Tibial nerve (tissue), 4 donors: ENCODE measurements around the gene B4GALT2. TPM values are rescaled to one million over a fixed set of nuclear protein-coding genes. Genes with fewer than 3 reads are reported as not detected.
A peak's percentile ranks its signal among the peaks of the same experiment; 100 is the strongest.

ENCODE experiments used
- DNase-seq, 2 donors: peaks; one replicate each; pipeline ENCODE4 v3.0.0-alpha.2; 2019; ENCODE audit warnings: low spot score in 2 of 2
- H3K27ac ChIP-seq, 4 donors: fragments of 200-600 bp; sonication (generic) in 3 of 4; one replicate each; pipeline ENCODE4 v1.5.1; 2017 to 2019; ENCODE audit warnings: mild to moderate bottlenecking in 1 of 4
- H3K27me3 ChIP-seq, 2 donors: fragments of 200-600 bp; sonication (generic) in 1 of 2; one replicate each; pipeline versions ENCODE4 v1.5.1 to v1.6.0; 2017 to 2019
- H3K36me3 ChIP-seq, 3 donors: fragments of 200-600 bp; sonication (generic); one replicate each; pipeline ENCODE4 v1.5.1; 2018 to 2019
- H3K4me1 ChIP-seq, 4 donors: fragments of 200-600 bp; sonication (generic) in 3 of 4; one replicate each; pipeline ENCODE4 v1.5.1; 2017 to 2019
- H3K4me3 ChIP-seq, 4 donors: fragments of 200-600 bp; sonication (generic) in 3 of 4; one replicate each; pipeline ENCODE4 v1.5.1; 2017 to 2019; ENCODE audit warnings: mild to moderate bottlenecking in 1 of 4, moderate library complexity in 1 of 4
- H3K9me3 ChIP-seq, 4 donors: fragments of 200-600 bp; sonication (generic) in 3 of 4; one replicate each; pipeline ENCODE4 v1.5.1; 2017 to 2019
- EP300 ChIP-seq, 2 donors: sonication (generic); formaldehyde crosslinking; IDR thresholded peaks; one replicate each; pipeline ENCODE4 v1.6.1; 2017; ENCODE audit warnings: antibody characterized with exemption in 2 of 2, mild to moderate bottlenecking in 1 of 2
- POLR2A ChIP-seq, 2 donors: fragments of 450-650 bp; IDR thresholded peaks; one replicate each; pipeline ENCODE4 v1.6.1; 2017; ENCODE audit warnings: antibody characterized with exemption in 2 of 2, mild to moderate bottlenecking in 2 of 2, moderate library complexity in 2 of 2
- WGBS, 2 donors: methylation state at CpG; one replicate each; pipeline ENCODE4 v1.1.5; 2018; 5-methylcytosine and 5-hydroxymethylcytosine counted together
- total RNA-seq, 4 donors: library from RNA; depleted of rRNA; stranded (reverse); fragments of >200 nt; gene quantifications; one replicate each; pipeline ENCODE4 v1.1.0, GENCODE V29; 2016
- TF ChIP-seq, protein P1 (sequence below), 5 experiments: fragments of 200-600 bp in 3 of 5; fragments of 450-650 bp in 2 of 5; sonication (generic) in 3 of 5; IDR thresholded peaks; one replicate each; pipeline ENCODE4 v1.5.1; 2016 to 2019; ENCODE audit warnings: antibody characterized with exemption in 5 of 5, mild to moderate bottlenecking in 3 of 5, moderate library complexity in 2 of 5

The B4GALT2 gene
- total RNA-seq, 4 donors from 2014 or later = 15.5 to 49.8 (median 21.1) TPM

- TF ChIP-seq EP300 (IDR thresholded peaks at IDR 0.05) (no peak), POLR2A (IDR thresholded peaks at IDR 0.05) (no peak)
- TF ChIP-seq, protein P1, sequence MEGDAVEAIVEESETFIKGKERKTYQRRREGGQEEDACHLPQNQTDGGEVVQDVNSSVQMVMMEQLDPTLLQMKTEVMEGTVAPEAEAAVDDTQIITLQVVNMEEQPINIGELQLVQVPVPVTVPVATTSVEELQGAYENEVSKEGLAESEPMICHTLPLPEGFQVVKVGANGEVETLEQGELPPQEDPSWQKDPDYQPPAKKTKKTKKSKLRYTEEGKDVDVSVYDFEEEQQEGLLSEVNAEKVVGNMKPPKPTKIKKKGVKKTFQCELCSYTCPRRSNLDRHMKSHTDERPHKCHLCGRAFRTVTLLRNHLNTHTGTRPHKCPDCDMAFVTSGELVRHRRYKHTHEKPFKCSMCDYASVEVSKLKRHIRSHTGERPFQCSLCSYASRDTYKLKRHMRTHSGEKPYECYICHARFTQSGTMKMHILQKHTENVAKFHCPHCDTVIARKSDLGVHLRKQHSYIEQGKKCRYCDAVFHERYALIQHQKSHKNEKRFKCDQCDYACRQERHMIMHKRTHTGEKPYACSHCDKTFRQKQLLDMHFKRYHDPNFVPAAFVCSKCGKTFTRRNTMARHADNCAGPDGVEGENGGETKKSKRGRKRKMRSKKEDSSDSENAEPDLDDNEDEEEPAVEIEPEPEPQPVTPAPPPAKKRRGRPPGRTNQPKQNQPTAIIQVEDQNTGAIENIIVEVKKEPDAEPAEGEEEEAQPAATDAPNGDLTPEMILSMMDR (IDR thresholded peaks at IDR 0.05) = no peak
- peak overlapping the region in 1 of 4 donors; percentile 27 for H3K27ac ChIP-seq
- WGBS, 2 donors = 49 to 54% methylated on average over 6 of the region's 6 CpGs
- no peak overlapping the region for H3K4me3 ChIP-seq
- no peaks in the 10 kb centered on the region for H3K27me3 ChIP-seq
- peaks cover 0 to 15% (median 0%) of the 10 kb centered on the region in 3 donors for H3K36me3 ChIP-seq
- DNase-seq = no peak
- no peaks in the 10 kb centered on the region for H3K9me3 ChIP-seq
- H3K4me1 ChIP-seq = peaks cover 0 to 29% (median 9%) of the 10 kb centered on the region in 4 donors
Measured at GRCh38 chr1:43996733-43997115, 17.7 kb downstream of the B4GALT2 start.

DNA sequence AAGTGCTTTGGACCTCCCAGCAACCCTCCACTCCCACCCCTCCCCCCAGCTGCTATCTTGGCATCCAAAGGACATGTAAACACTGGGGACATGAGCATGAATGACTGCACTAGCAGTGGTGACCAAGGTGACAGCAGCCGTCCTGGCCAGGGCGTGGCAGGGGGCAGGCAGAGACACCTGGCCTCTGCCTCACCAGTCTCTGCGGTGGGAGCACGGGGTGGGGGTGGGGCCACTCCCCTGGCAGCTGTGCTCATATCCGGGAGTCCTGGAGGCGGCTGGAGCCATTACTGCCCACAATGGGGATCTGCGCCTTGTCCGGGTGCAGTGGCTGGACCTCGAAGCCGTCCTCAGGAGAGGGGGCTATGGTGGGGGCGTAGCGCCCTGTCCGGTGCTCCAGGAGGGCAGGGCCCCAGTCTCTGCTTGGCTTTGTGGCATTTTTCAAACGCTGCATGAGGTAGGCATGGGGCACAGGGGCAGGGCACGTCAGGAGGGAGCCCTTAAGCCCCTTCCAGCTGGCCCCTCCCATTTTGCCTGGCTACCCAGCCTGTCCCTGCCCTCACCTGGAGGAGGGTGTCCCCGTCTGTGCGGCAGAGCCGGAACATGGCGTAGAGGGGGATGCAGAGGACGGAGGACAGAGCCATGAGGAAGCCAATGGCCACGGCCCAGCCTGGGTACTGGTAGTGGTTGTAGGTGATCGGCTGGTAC is 18.4 kb downstream of the B4GALT2 start:
- 82 to 85% methylated on average over 13 to 19 of the region's 22 CpGs for WGBS, 2 donors
- Histone ChIP-seq H3K27ac (no peak overlapping the region), H3K4me1 (peaks cover 0 to 22% (median 6%) of the 10 kb centered on the region in 4 donors), H3K4me3 (no peak overlapping the region), H3K36me3 (peaks cover 0 to 22% (median 0%) of the 10 kb centered on the region in 3 donors), H3K27me3 (no peaks in the 10 kb centered on the region), H3K9me3 (no peaks in the 10 kb centered on the region)
- TF ChIP-seq, protein P1 (IDR thresholded peaks at IDR 0.05) = no peak
- TF ChIP-seq POLR2A (IDR thresholded peaks at IDR 0.05) (no peak), EP300 (IDR thresholded peaks at IDR 0.05) (no peak)
- no peak for DNase-seq

GRCh38 chr1:43998000-43998378 is 19.0 kb downstream of the B4GALT2 start:
- Histone ChIP-seq H3K27me3 (no peaks in the 10 kb centered on the region), H3K9me3 (no peaks in the 10 kb centered on the region), H3K27ac (no peak overlapping the region), H3K4me3 (no peak overlapping the region), H3K36me3 (peaks cover 0 to 23% (median 0%) of the 10 kb centered on the region in 3 donors), H3K4me1 (peaks cover 0 to 19% (median 5%) of the 10 kb centered on the region in 4 donors)
- no peak for DNase-seq
- 83 to 85% methylated on average over 11 of the region's 11 CpGs for whole genome bisulfite sequencing, 2 donors
- TF ChIP-seq, protein P1 (IDR thresholded peaks at IDR 0.05) = no peak
- TF ChIP-seq EP300 (IDR thresholded peaks at IDR 0.05) = no peak

DNA sequence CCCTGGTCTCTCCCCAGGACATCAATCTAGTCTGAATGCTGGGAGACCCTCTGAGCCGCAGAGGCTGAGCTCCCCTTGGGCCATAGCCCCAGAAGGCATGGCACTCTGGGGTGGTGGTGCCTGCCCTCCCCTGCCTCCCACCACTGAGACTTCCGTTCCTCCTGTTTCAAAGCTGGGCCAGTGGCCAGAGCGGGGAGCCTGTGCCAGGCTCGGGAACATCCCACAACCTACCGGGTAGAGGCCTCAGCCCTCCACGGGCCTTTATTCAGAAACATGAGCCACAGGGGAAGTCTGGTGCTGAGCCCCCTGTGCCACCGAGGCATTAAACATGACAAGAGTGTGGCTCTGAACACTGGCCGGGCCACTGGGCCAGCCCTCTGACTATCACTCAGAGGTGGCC is 20.4 kb downstream of the B4GALT2 start:
- no peaks in the 10 kb centered on the region for H3K9me3 ChIP-seq

More for the DNA sequence above, 20.4 kb downstream of the B4GALT2 start:
- DNase-seq = no peak
- H3K4me1 ChIP-seq = peaks cover 0 to 19% (median 5%) of the 10 kb centered on the region in 4 donors
- no peak overlapping the region for H3K4me3 ChIP-seq
- TF ChIP-seq POLR2A (IDR thresholded peaks at IDR 0.05) (no peak), EP300 (IDR thresholded peaks at IDR 0.05) (no peak)
- TF ChIP-seq, protein P1 (IDR thresholded peaks at IDR 0.05) = no peak
- H3K27ac ChIP-seq = no peak overlapping the region
- WGBS, 2 donors = 73 to 81% methylated on average over 7 to 8 of the region's 8 CpGs
- no peaks in the 10 kb centered on the region for H3K27me3 ChIP-seq
- H3K36me3 ChIP-seq = peaks cover 0 to 23% (median 0%) of the 10 kb centered on the region in 3 donors
